ENCODE results near the gene SLC7A6.
A peak's percentile ranks its signal among the peaks of the same experiment; 100 is the strongest.
"Not testable (repeated sequence)": the region's sequence is repeated elsewhere in the genome, so short reads cannot be mapped to it uniquely, and the experiment has no call there.

Gene SLC7A6

DNA sequence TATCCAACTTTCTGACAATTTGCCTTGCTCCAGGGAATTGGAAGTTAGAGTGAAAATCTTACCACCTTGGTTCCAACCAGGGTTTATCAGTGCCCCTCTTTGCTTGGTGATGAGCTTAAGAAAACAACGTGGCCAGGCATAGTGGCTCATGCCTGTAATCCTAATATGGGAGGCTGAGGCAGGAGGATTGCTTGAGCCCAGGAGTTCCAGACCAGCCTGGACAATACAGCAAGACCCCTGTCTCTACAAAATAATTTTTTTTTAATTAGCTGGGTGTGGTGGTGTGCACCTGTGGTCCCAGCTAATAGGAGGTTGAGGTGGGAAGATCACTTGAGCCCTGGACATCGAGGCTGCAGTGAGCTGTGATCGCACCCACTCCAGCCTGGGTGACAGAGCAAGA is 21.4 kb downstream of the SLC7A6 start:
- no peak for DNase-seq

- DNase-seq, result no peak
Observed at GRCh38 chr16:68286153-68287074, 22.1 kb downstream of the SLC7A6 start.

DNA sequence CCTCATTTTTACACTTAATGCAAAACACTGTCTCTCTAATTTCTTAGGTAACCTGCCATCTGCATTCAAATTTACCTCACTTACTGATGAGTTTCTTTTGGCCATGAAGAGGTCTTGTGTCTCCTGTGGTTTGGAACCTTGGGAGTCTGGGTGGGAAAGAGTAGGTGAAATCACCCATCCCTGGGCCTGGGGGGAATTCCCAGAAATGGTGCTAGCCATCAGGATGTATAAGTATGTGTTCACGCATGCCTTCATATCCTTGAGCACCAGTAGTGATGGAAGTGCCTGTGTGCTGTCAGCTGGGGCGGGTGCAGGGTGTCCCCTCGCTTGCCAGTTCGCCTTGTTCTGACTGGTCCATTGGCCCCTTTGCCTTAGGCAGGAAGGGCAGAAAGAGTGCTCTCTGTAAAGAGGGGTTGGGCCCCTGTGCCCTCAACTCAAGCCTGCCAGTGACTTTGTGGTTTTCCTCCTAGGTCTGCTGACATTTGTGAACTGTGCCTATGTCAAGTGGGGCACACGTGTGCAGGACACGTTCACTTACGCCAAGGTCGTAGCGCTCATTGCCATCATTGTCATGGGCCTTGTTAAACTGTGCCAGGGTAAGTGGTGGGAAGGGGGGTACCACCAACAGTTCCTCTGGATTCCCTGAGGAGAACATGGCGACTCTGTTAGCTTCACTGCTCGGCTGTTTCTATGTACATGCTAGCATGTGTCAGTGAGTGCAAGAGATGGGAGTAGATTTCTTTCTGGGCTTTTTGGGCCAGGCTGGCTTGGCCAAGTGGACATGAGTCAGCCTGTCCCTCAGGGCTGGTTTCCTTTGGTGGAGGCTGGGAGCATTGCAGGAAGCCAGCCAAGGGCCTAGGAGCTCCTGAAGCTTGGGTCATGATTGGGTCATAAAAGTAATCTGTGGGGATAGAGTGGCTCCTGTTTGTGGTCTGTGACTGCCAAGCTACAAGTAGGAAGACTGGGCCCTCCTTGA is 23.2 kb downstream of the SLC7A6 start:
- peak; percentile 53 for DNase-seq

DNA sequence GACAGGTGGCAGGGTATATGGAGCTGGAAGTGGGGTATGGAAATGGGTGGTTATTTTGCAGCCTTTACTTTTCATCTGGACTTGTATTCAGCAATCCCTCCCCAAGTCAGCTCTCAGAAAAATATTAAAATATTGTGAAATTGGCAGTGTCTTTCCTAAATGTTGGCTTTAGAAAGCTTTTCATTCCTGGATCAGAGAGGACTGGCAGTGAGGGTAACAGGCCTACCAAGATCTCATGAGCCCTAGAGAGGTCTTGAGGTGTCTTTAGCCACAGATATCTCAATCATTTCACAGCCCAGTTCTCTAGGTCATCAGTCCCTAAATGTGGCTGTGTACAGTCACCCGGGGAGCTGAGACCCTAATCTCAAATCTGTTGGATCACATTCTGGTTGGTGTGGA is 23.9 kb downstream of the SLC7A6 start:
- DNase-seq, result no peak

GRCh38 chr16:68288796-68289195 is 24.5 kb downstream of the SLC7A6 start:
- not testable (repeated sequence) for DNase-seq

DNA sequence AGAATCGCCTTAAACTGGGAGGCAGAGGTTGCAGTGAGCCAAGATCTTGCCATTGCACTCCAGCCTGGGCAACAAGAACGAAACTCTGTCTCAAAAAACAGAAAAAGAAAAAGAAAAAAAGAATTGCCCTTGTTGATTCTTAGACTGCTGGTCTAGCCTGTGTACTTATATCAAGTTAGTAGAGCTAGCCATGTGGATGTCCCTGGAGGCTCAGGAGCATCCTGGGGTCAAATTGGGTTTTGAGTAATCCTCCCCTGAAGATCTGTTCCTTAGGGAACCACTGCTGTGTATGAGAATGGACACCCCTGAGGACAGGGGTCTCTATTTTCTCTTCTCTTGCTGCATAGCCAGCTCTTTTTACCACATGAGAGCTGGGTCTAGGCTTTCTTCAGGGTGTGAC is 24.9 kb downstream of the SLC7A6 start:
- no peak for DNase-seq

- DNase-seq, result peak; percentile 39
Observed at GRCh38 chr16:68289621-68290329, 25.4 kb downstream of the SLC7A6 start.

DNA sequence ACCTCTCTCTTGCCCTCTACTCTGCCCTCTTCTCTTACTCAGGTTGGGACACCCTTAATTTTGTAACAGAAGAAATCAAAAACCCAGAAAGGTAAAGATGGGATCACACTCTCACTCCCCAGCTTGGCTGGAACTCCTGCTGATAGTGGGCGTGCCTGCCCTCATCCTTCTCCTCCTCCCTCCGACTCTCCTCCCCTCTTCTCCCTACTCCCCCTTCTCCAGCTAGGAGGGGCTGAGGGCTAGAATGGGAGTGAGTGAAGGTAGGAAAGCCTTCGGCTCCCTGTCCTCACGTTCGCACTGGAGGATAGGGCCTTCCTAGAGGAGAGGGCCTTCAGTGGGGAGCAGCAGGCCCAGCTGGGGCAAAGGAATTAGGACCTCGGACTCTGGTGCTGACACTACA is 26.1 kb downstream of the SLC7A6 start:
- DNase-seq, result no peak

GRCh38 chr16:68291227-68291626 is 26.9 kb downstream of the SLC7A6 start:
- DNase-seq, result no peak

GRCh38 chr16:68292425-68292824 is 28.1 kb downstream of the SLC7A6 start:
- no peak for DNase-seq

DNA sequence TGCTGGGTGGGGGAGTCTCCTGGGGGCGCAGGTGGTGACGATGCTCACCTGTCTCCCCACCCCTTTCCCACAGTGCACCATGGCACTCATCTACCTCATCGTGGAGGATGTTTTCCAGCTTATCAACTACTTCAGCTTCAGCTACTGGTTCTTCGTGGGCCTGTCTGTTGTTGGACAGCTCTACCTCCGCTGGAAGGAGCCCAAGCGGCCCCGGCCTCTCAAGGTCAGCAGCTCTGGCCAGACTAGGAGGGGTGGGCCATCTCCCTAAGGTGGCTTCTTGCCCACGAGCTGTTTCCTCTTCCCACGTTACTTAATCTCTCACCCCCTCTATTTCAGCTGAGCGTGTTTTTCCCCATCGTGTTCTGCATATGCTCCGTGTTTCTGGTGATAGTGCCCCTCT is 32.0 kb downstream of the SLC7A6 start:
- DNase-seq, result no peak

DNA sequence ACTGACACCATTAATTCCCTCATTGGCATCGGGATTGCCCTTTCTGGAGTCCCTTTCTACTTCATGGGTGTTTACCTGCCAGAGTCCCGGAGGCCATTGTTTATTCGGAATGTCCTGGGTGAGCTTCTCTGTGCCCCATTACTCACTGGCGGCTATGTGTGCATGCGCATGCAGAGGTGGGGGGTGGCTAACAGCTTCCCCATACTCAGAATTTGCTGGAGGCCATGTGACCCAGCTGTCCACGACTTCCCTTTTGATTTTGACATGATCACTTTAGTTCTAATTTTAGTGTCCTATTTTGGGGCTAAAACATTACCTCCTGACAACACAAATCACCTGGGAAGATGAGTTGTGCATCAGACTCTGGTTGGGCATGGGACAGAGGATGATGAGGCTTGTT is 32.4 kb downstream of the SLC7A6 start:
- no peak for DNase-seq

GRCh38 chr16:68297908-68298307 is 33.6 kb downstream of the SLC7A6 start:
- no peak for DNase-seq

DNA sequence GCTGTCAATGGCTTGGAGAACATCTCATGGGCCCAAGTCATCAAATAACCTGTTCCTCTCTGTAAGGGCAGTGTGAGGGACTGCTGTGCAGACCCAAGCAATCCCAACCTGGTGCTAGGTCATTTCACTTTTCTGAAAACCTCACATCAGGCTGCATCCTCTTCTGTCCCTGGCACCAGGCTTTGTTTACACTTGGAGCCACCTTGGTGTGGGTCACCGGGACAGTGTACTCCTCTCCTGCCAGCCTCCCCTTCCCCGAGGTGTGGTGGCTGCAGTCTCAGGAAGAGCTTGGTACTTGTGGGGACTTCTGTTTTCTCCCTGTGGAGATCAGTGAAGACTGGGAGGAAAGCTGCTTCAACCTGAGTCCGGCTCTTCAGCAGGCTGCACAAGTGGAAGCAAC is 34.0 kb downstream of the SLC7A6 start:
- no peak for DNase-seq

DNA sequence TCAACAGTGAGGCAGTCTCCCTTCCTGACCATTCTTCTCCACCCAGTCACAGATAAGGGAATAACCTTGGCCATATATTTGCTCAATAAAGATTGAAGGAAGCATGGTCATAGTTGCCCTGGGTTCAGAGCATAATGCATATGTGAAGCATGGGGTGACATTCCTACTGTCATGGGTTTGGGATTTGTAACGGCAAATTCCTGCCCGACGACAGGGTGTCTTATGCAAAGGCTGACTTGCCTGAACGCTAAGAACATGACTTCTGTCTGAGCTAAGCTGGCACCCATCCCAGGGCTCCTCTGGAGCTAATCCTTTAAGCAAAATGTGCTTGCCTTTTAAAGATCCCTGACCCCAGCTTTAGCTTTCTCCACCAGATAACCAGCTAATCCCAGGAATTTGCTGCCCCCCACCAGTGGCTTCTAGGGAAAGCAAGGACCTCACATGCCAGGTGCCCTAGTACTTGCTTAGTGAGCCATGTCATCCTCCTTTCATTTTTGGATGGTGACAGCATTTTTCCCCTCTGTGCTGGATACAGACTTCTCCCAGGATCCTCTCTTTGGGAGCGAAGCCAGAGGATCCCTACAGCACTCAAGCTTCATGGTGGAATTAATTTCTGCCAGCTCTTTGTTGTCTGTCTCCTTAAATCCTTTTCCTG is 34.7 kb downstream of the SLC7A6 start:
- peak; percentile 75 for DNase-seq

GRCh38 chr16:68299571-68300453 is 35.5 kb downstream of the SLC7A6 start:
- DNase-seq, result no peak

GRCh38 chr16:68300734-68301459 is 36.6 kb downstream of the SLC7A6 start:
- no peak for DNase-seq

GRCh38 chr16:68306633-68307032 is 42.3 kb downstream of the SLC7A6 start:
- DNase-seq, result no peak

- DNase-seq, result no peak
Observed at GRCh38 chr16:68309799-68310198, 45.5 kb downstream of the SLC7A6 start.

DNA sequence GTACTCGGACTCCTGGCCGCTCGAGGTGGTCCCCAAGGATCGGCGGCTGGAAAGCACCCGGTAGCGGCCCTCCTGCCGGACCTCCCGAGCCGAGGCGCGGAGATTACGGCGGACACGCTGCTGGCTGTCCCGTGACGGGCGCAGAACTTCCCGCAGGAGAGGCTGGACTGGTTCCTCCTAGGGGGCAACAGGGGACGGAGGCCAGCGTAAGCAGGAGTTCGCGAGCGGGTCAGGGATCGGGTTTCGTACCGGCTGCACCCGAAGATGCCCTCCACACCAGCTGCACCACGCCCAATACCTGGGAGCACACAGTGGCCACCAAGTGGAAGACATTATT is 46.1 kb downstream of the SLC7A6 start:
- no peak for DNase-seq
